Hepatic stellate cell (primary cell): ENCODE data around the gene CCDC60.
"Not testable (repeated sequence)": the region's sequence is repeated elsewhere in the genome, so short reads cannot be mapped to it uniquely, and the experiment has no call there.

Source experiments
- DNase-seq: peaks from one replicate; pipeline ENCODE4 v3.0.0; 2011; ENCODE audit warnings: low spot score

Gene CCDC60

GRCh38 chr12:119338593-119339363 lies 4.2 kb downstream of the CCDC60 start:
- DNase-seq = no peak

- no peak for DNase-seq
These were observed 6.0 kb downstream of the CCDC60 start for GRCh38 chr12:119340578-119340977.

GRCh38 chr12:119341020-119341419 lies 6.5 kb downstream of the CCDC60 start:
- no peak for DNase-seq

GRCh38 chr12:119341988-119342387 lies 7.5 kb downstream of the CCDC60 start:
- no peak for DNase-seq

GRCh38 chr12:119343130-119343529 lies 8.6 kb downstream of the CCDC60 start:
- DNase-seq = no peak

GRCh38 chr12:119354172-119354571 lies 19.6 kb downstream of the CCDC60 start:
- no peak for DNase-seq

- DNase-seq = not testable (repeated sequence)
These were observed 25.8 kb downstream of the CCDC60 start for GRCh38 chr12:119360366-119360765.

GRCh38 chr12:119363037-119363436 lies 28.5 kb downstream of the CCDC60 start:
- no peak for DNase-seq

GRCh38 chr12:119363490-119363889 lies 29.0 kb downstream of the CCDC60 start:
- no peak for DNase-seq

GRCh38 chr12:119365451-119365850 lies 30.9 kb downstream of the CCDC60 start:
- DNase-seq = no peak

- no peak for DNase-seq
These were observed 31.5 kb downstream of the CCDC60 start for GRCh38 chr12:119366007-119366406.

- no peak for DNase-seq
These were observed 34.6 kb downstream of the CCDC60 start for GRCh38 chr12:119369161-119369560.

- no peak for DNase-seq
These were observed 35.5 kb downstream of the CCDC60 start for GRCh38 chr12:119369907-119370546.

- DNase-seq = no peak
These were observed 38.0 kb downstream of the CCDC60 start for GRCh38 chr12:119372540-119372939.

- no peak for DNase-seq
These were observed 38.5 kb downstream of the CCDC60 start for GRCh38 chr12:119373001-119373400.

GRCh38 chr12:119373666-119374065 lies 39.1 kb downstream of the CCDC60 start:
- no peak for DNase-seq

GRCh38 chr12:119374635-119375034 lies 40.1 kb downstream of the CCDC60 start:
- no peak for DNase-seq

GRCh38 chr12:119375075-119375882 lies 40.8 kb downstream of the CCDC60 start:
- no peak for DNase-seq

- DNase-seq = no peak
These were observed 41.3 kb downstream of the CCDC60 start for GRCh38 chr12:119375883-119376190.

GRCh38 chr12:119378903-119379302 lies 44.4 kb downstream of the CCDC60 start:
- no peak for DNase-seq

- no peak for DNase-seq
These were observed 47.1 kb downstream of the CCDC60 start for GRCh38 chr12:119381471-119382235.

GRCh38 chr12:119383206-119383605 lies 48.7 kb downstream of the CCDC60 start:
- no peak for DNase-seq
